Fibroblast of lung (primary cell): ENCODE measurements around the gene NEUROD1. TPM values are rescaled to one million over a fixed set of nuclear protein-coding genes. Genes with fewer than 3 reads are reported as not detected.

Experiments
- DNase-seq, 2 donors: peaks; one replicate each; pipeline versions ENCODE4 v3.0.0 to v3.0.0-alpha.2; 2010; ENCODE audit warnings: low read depth in 2 of 2
- H2AFZ ChIP-seq: 2 replicates; pipeline ENCODE4 v1.5.1; 2012; ENCODE audit warnings: low read length, control low read depth, inconsistent platforms
- H3K27ac ChIP-seq: 2 replicates; pipeline ENCODE4 v1.5.1; 2011; ENCODE audit warnings: low read length, control low read depth; ENCODE audit not compliant: insufficient read depth
- H3K27me3 ChIP-seq: 2 replicates; pipeline ENCODE4 v1.5.1; 2011; ENCODE audit warnings: mild to moderate bottlenecking, low read length; ENCODE audit not compliant: control insufficient read depth, insufficient read depth
- H3K36me3 ChIP-seq: 2 replicates; pipeline ENCODE4 v1.5.1; 2011; ENCODE audit warnings: low read length; ENCODE audit not compliant: control insufficient read depth, insufficient read depth
- H3K4me1 ChIP-seq: 2 replicates; pipeline ENCODE4 v1.5.1; 2011; ENCODE audit warnings: low read length; ENCODE audit not compliant: control insufficient read depth, insufficient read depth; ENCODE audit errors: extremely low read depth
- H3K4me2 ChIP-seq: 2 replicates; pipeline ENCODE4 v1.5.1; 2011; ENCODE audit warnings: low read length, control low read depth; ENCODE audit not compliant: insufficient read depth; ENCODE audit errors: extremely low read depth
- H3K4me3 ChIP-seq, 4 experiments: fragments of 200-600 bp in 1 of 4; sonication (generic) in 1 of 4; replicated peaks in 1 of 4; 2 replicates each; pipeline ENCODE4 v1.5.1; 2011 to 2016; ENCODE audit warnings: low read length in 4 of 4, low read depth in 3 of 4, mild to moderate bottlenecking in 3 of 4, control low read depth in 2 of 4, inconsistent platforms in 1 of 4, mixed read lengths in 1 of 4; ENCODE audit not compliant: insufficient read depth in 1 of 4; ENCODE audit errors: control extremely low read depth in 1 of 4
- H3K79me2 ChIP-seq: 2 replicates; pipeline ENCODE4 v1.5.1; 2012; ENCODE audit warnings: mild to moderate bottlenecking, low read length, inconsistent platforms; ENCODE audit not compliant: control insufficient read depth, insufficient read depth
- H3K9ac ChIP-seq: 2 replicates; pipeline ENCODE4 v1.5.1; 2011; ENCODE audit warnings: mild to moderate bottlenecking, low read length, control low read depth; ENCODE audit not compliant: insufficient read depth
- H3K9me3 ChIP-seq: 2 replicates; pipeline ENCODE4 v1.5.1; 2012; ENCODE audit warnings: low read depth, low read length; ENCODE audit not compliant: control insufficient read depth, insufficient read depth
- H4K20me1 ChIP-seq: 2 replicates; pipeline ENCODE4 v1.5.1; 2011; ENCODE audit warnings: low read length; ENCODE audit not compliant: control insufficient read depth, insufficient read depth; ENCODE audit errors: extremely low read depth
- CTCF ChIP-seq, 2 donors: IDR thresholded peaks in 1 of 2; conservative IDR thresholded peaks in 1 of 2; 1 replicate in 1 of 2; 2 replicates in 1 of 2; pipeline ENCODE4 v1.5.1; 2011 to 2012; ENCODE audit warnings: low read length in 2 of 2, control low read depth in 1 of 2, inconsistent platforms in 1 of 2, low read depth in 1 of 2, mild to moderate bottlenecking in 1 of 2
- EZH2 ChIP-seq: IDR thresholded peaks from 2 replicates; pipeline ENCODE4 v1.5.1; 2012; ENCODE audit warnings: low read length, control low read depth, mild to moderate bottlenecking; ENCODE audit errors: missing control alignments
- polyA plus RNA-seq, 2 donors: library from polyadenylated mRNA; depleted of rRNA in 1 of 2; stranded (reverse) in 1 of 2; unstranded in 1 of 2; fragments of >200 nt; gene quantifications; 2 replicates each; pipeline ENCODE4 v1.2.1, GENCODE V29; 2011 to 2012; ENCODE audit warnings: missing spikeins in 1 of 2
- total RNA-seq: library from RNA; depleted of rRNA; stranded (reverse); fragments of >200 nt; gene quantifications from 2 replicates; pipeline ENCODE4 v1.2.1, GENCODE V29; 2014

NEUROD1 gene
- total and polyA plus RNA-seq, 2 donors (not counting 1 experiment from before 2014, with no cell fraction given) = not detected

GRCh38 chr2:181646415-181646987, 33.8 kb downstream of the NEUROD1 start:
- TF ChIP-seq EZH2 (no peak), CTCF (conservative IDR thresholded peaks at IDR 0.05 in 1 of 2, IDR thresholded peaks at IDR 0.05 in 1 of 2; ENCODE audit: low read depth in 1 of 2, low read length in 2 of 2) (no peak)
- Histone ChIP-seq H3K36me3 (no peaks in the 10 kb centered on the region), H3K27ac (no peak overlapping the region), H3K9me3 (no peaks in the 10 kb centered on the region), H3K27me3 (peaks cover 13% of the 10 kb centered on the region), H3K4me1 (no peaks in the 10 kb centered on the region), H4K20me1 (no peaks in the 10 kb centered on the region), H3K9ac (no peak overlapping the region), H3K79me2 (no peaks in the 10 kb centered on the region), H3K4me3 (no peak overlapping the region), H3K4me2 (no peak overlapping the region), H2AFZ (no peak overlapping the region)
- no peak for DNase-seq

DNA sequence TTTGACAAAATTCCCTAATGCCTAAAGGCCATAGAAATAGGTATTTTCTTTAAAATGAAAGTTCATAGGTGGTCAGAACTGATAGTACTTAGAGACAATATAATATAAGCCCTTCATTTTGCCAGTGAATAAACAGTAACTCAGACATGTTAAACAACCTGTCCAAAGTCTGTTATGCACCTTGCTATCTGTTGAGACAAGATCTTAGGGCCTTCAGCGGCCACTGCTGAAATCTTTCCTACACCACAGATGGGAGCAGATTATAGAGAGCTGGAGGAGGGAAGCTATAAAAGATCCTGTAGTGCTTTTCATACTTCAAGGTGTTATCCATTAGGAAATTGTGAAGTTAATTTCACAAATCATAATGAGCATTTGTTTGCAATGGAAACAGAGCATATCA, 37.2 kb downstream of the NEUROD1 start:
- Histone ChIP-seq H3K79me2 (no peaks in the 10 kb centered on the region), H3K9ac (no peak overlapping the region), H3K9me3 (no peaks in the 10 kb centered on the region), H3K4me2 (no peak overlapping the region), H3K4me3 (no peak overlapping the region), H3K36me3 (no peaks in the 10 kb centered on the region), H4K20me1 (no peaks in the 10 kb centered on the region), H2AFZ (no peak overlapping the region), H3K4me1 (no peaks in the 10 kb centered on the region), H3K27ac (no peak overlapping the region), H3K27me3 (peaks cover 15% of the 10 kb centered on the region)
- TF ChIP-seq EZH2 (no peak), CTCF (conservative IDR thresholded peaks at IDR 0.05 in 1 of 2, IDR thresholded peaks at IDR 0.05 in 1 of 2; ENCODE audit: low read depth in 1 of 2, low read length in 2 of 2) (no peak)
- DNase-seq = no peak

GRCh38 chr2:181642086-181642485, 38.2 kb downstream of the NEUROD1 start:
- Histone ChIP-seq H4K20me1 (no peaks in the 10 kb centered on the region), H3K4me2 (no peak overlapping the region), H3K27me3 (peaks cover 11% of the 10 kb centered on the region), H2AFZ (no peak overlapping the region), H3K4me1 (no peaks in the 10 kb centered on the region), H3K79me2 (no peaks in the 10 kb centered on the region), H3K9me3 (no peaks in the 10 kb centered on the region), H3K27ac (no peak overlapping the region), H3K4me3 (no peak overlapping the region), H3K36me3 (no peaks in the 10 kb centered on the region), H3K9ac (no peak overlapping the region)
- DNase-seq = peak in 1 of 2 donors; percentile 1
- no peak for TF ChIP-seq CTCF (conservative IDR thresholded peaks at IDR 0.05 in 1 of 2, IDR thresholded peaks at IDR 0.05 in 1 of 2; ENCODE audit: low read depth in 1 of 2, low read length in 2 of 2)
